Activated naive CD8-positive, alpha-beta T cell treated with anti-CD3 and anti-CD28 coated beads, Interleukin-2, amount 50 U/mL, for 16 hours (primary cell): ENCODE results near the gene LTBP3.
A peak's percentile ranks its signal among the peaks of the same experiment; 100 is the strongest.

Source experiments
- DNase-seq: peaks from one replicate; pipeline ENCODE4 v3.0.0-alpha.2; 2020; ENCODE audit warnings: low read depth, low spot score

LTBP3 gene

GRCh38 chr11:65558002-65558929 lies at the start of gene LTBP3:
LTBP3 (minus strand) TSS chr11:65558359; CDS start chr11:65557959, 400 bp downstream.
- no peak for DNase-seq

- no peak for DNase-seq
Measured at GRCh38 chr11:65606876-65607613, 48.9 kb upstream of the LTBP3 start.

GRCh38 chr11:65604258-65604657 lies 46.1 kb upstream of the LTBP3 start:
- DNase-seq, result no peak

- no peak for DNase-seq
Measured at GRCh38 chr11:65599955-65600246, 41.7 kb upstream of the LTBP3 start.

GRCh38 chr11:65599216-65599954 lies 41.2 kb upstream of the LTBP3 start:
- no peak for DNase-seq

- no peak for DNase-seq
Measured at GRCh38 chr11:65598258-65598699, 40.1 kb upstream of the LTBP3 start.

GRCh38 chr11:65596520-65596919 lies 38.4 kb upstream of the LTBP3 start:
- DNase-seq, result no peak

GRCh38 chr11:65595543-65596281 lies 37.6 kb upstream of the LTBP3 start, which contains the start of gene KCNK7:
KCNK7 (minus strand) TSS chr11:65595800; CDS start chr11:65595772, 28 bp downstream.
- no peak for DNase-seq

GRCh38 chr11:65595131-65595530 lies 37.0 kb upstream of the LTBP3 start:
- no peak for DNase-seq

GRCh38 chr11:65593518-65594414 lies 35.6 kb upstream of the LTBP3 start:
- DNase-seq, result no peak

- DNase-seq, result no peak
Measured at GRCh38 chr11:65592858-65593517, 34.8 kb upstream of the LTBP3 start.

GRCh38 chr11:65591939-65592857 lies 34.0 kb upstream of the LTBP3 start:
- no peak for DNase-seq

GRCh38 chr11:65590240-65590738 lies 32.1 kb upstream of the LTBP3 start:
- no peak for DNase-seq

GRCh38 chr11:65589444-65590239 lies 31.5 kb upstream of the LTBP3 start:
- no peak for DNase-seq

GRCh38 chr11:65588199-65589054 lies 30.3 kb upstream of the LTBP3 start:
- DNase-seq, result peak; percentile 44

GRCh38 chr11:65586676-65587075 lies 28.5 kb upstream of the LTBP3 start:
- DNase-seq, result no peak

- DNase-seq, result no peak
Measured at GRCh38 chr11:65586247-65586630, 28.1 kb upstream of the LTBP3 start.
